DND-41 (cell line): ENCODE data around the gene FAT1.

Experiments
- ATAC-seq: fragments of 200-7000 bp; cut with Tn5 transposase; 3 replicates; pipeline ENCODE4 v1.9.1; 2021; ENCODE audit warnings: low read depth; ENCODE audit not compliant: insufficient read depth
- DNase-seq: peaks from one replicate; pipeline ENCODE4 v3.0.0-alpha.2; 2020
- H2AFZ ChIP-seq: 2 replicates; pipeline ENCODE4 v1.6.0; 2012; ENCODE audit warnings: low read depth, low read length
- H3K27ac ChIP-seq: 2 replicates; pipeline ENCODE4 v1.5.1; 2012; ENCODE audit warnings: low read length, inconsistent platforms
- H3K27me3 ChIP-seq: fragments of 200-600 bp; sonication (generic); 2 replicates; pipeline ENCODE4 v1.6.0; 2012; ENCODE audit warnings: low read length, mild to moderate bottlenecking, inconsistent platforms; ENCODE audit not compliant: insufficient read depth, poor library complexity
- H3K36me3 ChIP-seq: 2 replicates; pipeline ENCODE4 v1.5.1; 2012; ENCODE audit warnings: low read length, inconsistent platforms; ENCODE audit not compliant: insufficient read depth
- H3K4me1 ChIP-seq: 2 replicates; pipeline ENCODE4 v1.5.1; 2012; ENCODE audit warnings: mild to moderate bottlenecking, low read length; ENCODE audit not compliant: insufficient read depth
- H3K4me2 ChIP-seq: 2 replicates; pipeline ENCODE4 v1.6.0; 2012; ENCODE audit warnings: mild to moderate bottlenecking, moderate library complexity, low read length, inconsistent platforms; ENCODE audit not compliant: insufficient read depth
- H3K4me3 ChIP-seq, 2 experiments: fragments of 200-600 bp in 1 of 2; shearing (Covaris generic) in 1 of 2; 2 replicates each; pipeline ENCODE4 v1.5.1; 2012 to 2016; ENCODE audit warnings: inconsistent platforms in 2 of 2, low read length in 2 of 2, mild to moderate bottlenecking in 2 of 2, low read depth in 1 of 2, moderate library complexity in 1 of 2
- H3K79me2 ChIP-seq: 2 replicates; pipeline ENCODE4 v1.6.0; 2012; ENCODE audit warnings: low read length, inconsistent platforms; ENCODE audit not compliant: insufficient read depth
- H3K9ac ChIP-seq: 2 replicates; pipeline ENCODE4 v1.6.0; 2012; ENCODE audit warnings: low read depth, mild to moderate bottlenecking, inconsistent platforms, low read length, moderate library complexity
- H3K9me3 ChIP-seq: 2 replicates; pipeline ENCODE4 v1.5.1; 2012; ENCODE audit warnings: low read length, moderate library complexity, mild to moderate bottlenecking, inconsistent platforms; ENCODE audit not compliant: insufficient read depth, severe bottlenecking
- H4K20me1 ChIP-seq: 2 replicates; pipeline ENCODE4 v1.6.0; 2012; ENCODE audit warnings: low read length; ENCODE audit not compliant: insufficient read depth
- EZH2 ChIP-seq: IDR thresholded peaks from 3 replicates; pipeline ENCODE4 v1.6.1; 2012; ENCODE audit warnings: borderline replicate concordance, low read depth, mild to moderate bottlenecking, moderate library complexity, low read length, inconsistent platforms; ENCODE audit not compliant: severe bottlenecking
- TF ChIP-seq, protein P1 (sequence below): IDR thresholded peaks from 2 replicates; pipeline ENCODE4 v1.5.1; 2012; ENCODE audit warnings: borderline replicate concordance, low read length, moderate library complexity, mild to moderate bottlenecking; ENCODE audit not compliant: poor library complexity, severe bottlenecking; ENCODE audit errors: extremely low read depth

The FAT1 gene

DNA sequence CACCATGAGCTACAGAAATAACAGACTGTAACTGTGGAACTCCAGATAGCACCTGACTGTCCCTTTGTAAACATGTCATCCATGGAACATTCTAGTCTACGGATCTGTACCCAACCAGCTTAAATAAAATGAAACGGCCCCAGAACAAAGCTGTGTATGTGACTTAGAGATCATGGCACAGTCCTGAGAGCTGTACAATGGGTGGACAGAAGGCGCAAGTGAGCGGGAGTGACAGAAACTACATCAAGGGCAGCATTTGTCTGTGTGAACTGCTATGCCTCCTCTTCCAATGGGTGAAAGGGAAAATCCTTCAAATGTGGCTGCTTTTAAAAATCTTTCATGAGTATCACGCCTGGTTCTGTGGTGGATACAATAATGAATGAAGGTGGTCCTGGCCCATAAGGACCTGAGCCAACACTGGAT is 72.5 kb downstream of the FAT1 start:
- H3K9ac ChIP-seq: no peak overlapping the region
- H4K20me1 ChIP-seq: no peaks in the 10 kb centered on the region
- H3K4me3 ChIP-seq: no peak overlapping the region
- no peaks in the 10 kb centered on the region for H3K27me3 ChIP-seq
- no peaks in the 10 kb centered on the region for H3K79me2 ChIP-seq
- TF ChIP-seq, protein P1, sequence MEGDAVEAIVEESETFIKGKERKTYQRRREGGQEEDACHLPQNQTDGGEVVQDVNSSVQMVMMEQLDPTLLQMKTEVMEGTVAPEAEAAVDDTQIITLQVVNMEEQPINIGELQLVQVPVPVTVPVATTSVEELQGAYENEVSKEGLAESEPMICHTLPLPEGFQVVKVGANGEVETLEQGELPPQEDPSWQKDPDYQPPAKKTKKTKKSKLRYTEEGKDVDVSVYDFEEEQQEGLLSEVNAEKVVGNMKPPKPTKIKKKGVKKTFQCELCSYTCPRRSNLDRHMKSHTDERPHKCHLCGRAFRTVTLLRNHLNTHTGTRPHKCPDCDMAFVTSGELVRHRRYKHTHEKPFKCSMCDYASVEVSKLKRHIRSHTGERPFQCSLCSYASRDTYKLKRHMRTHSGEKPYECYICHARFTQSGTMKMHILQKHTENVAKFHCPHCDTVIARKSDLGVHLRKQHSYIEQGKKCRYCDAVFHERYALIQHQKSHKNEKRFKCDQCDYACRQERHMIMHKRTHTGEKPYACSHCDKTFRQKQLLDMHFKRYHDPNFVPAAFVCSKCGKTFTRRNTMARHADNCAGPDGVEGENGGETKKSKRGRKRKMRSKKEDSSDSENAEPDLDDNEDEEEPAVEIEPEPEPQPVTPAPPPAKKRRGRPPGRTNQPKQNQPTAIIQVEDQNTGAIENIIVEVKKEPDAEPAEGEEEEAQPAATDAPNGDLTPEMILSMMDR: no peak
- no peak for TF ChIP-seq EZH2
- no peak overlapping the region for H2AFZ ChIP-seq
- no peaks in the 10 kb centered on the region for H3K4me1 ChIP-seq
- H3K36me3 ChIP-seq: no peaks in the 10 kb centered on the region
- H3K9me3 ChIP-seq: peaks cover 3% of the 10 kb centered on the region
- ATAC-seq (no peak), DNase-seq (no peak)
- H3K4me2 ChIP-seq: no peak overlapping the region
- H3K27ac ChIP-seq: no peak overlapping the region

DNA sequence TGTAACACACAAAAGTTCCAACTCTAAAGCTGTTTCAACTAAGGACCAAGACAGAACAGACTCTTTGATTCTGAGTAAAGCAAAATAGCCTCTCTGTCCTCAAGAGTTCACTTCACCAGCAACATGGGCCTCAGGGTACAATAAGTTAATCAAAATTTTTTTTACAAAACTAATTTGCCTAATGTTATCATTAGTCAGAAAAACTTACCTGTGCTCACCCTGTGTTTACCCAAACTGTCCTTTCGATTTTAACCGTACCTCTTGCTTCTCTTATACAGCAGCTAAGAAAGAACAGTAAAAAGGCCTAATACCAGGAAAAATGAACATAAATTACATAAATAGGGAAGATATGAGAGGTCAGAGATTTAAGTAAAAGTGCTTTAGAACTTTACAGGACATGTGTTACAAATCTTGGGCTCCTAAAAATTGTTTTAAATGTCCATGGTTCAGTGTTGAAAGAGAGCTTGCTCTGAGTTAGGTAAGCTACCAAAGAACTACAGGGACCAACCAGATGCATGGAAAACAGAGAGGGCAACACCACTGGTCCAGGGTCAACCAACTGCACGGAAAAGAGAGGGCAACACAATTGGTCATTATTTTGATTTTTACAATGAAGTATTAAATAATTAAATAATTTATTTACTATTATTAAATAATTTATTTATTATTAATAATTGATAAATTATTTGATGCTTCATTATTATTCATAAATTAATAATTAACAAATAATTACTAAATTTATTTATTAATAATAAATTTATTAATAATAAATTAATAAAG is 73.1 kb downstream of the FAT1 start:
- H3K79me2 ChIP-seq: no peaks in the 10 kb centered on the region
- no peak overlapping the region for H3K4me3 ChIP-seq
- no peak overlapping the region for H2AFZ ChIP-seq
- no peak overlapping the region for H3K9ac ChIP-seq
- no peak overlapping the region for H3K27ac ChIP-seq
- H4K20me1 ChIP-seq: no peaks in the 10 kb centered on the region
- no peaks in the 10 kb centered on the region for H3K4me1 ChIP-seq
- DNase-seq: no peak
- ATAC-seq: no peak
- H3K27me3 ChIP-seq: no peaks in the 10 kb centered on the region
- TF ChIP-seq EZH2: no peak
- TF ChIP-seq, protein P1: no peak
- no peaks in the 10 kb centered on the region for H3K9me3 ChIP-seq
- H3K36me3 ChIP-seq: no peaks in the 10 kb centered on the region
- no peak overlapping the region for H3K4me2 ChIP-seq

DNA sequence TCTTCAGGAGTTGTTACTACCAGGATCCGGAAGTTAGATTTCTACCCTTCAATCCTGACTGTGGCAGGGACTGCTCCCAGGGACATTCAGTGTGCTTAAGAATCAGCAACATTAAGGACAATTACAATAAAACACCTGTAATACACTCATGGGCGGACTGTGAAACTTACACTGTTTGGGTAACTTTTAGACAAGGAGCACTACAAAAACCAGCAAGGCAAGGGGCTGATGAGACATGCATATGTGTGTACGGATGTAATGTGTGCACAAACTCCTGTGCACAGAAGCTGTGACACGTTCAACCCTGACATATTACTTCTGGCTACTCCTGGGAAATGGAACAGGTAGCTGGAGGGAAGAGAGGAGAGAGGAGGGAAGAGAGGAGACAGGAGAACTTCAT is 75.8 kb downstream of the FAT1 start:
- Histone ChIP-seq H3K9ac (no peak overlapping the region), H3K36me3 (no peaks in the 10 kb centered on the region), H3K79me2 (no peaks in the 10 kb centered on the region), H3K4me3 (no peak overlapping the region), H3K4me2 (no peak overlapping the region), H4K20me1 (no peaks in the 10 kb centered on the region), H3K27me3 (no peaks in the 10 kb centered on the region), H3K9me3 (no peaks in the 10 kb centered on the region), H2AFZ (no peak overlapping the region), H3K27ac (no peak overlapping the region), H3K4me1 (no peaks in the 10 kb centered on the region)
- no peak for TF ChIP-seq EZH2
- TF ChIP-seq, protein P1: no peak
- ATAC-seq (no peak), DNase-seq (no peak)
